ENCODE data around the gene MOV10.

GRCh38 chr1:112701227-112702066 lies 27.0 kb downstream of the MOV10 start:
- TF ChIP-seq, protein P1, sequence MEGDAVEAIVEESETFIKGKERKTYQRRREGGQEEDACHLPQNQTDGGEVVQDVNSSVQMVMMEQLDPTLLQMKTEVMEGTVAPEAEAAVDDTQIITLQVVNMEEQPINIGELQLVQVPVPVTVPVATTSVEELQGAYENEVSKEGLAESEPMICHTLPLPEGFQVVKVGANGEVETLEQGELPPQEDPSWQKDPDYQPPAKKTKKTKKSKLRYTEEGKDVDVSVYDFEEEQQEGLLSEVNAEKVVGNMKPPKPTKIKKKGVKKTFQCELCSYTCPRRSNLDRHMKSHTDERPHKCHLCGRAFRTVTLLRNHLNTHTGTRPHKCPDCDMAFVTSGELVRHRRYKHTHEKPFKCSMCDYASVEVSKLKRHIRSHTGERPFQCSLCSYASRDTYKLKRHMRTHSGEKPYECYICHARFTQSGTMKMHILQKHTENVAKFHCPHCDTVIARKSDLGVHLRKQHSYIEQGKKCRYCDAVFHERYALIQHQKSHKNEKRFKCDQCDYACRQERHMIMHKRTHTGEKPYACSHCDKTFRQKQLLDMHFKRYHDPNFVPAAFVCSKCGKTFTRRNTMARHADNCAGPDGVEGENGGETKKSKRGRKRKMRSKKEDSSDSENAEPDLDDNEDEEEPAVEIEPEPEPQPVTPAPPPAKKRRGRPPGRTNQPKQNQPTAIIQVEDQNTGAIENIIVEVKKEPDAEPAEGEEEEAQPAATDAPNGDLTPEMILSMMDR (IDR thresholded peaks at IDR 0.05), result no peak
- TF ChIP-seq POLR2A (IDR thresholded peaks at IDR 0.05), result no peak
